HTERT RPE-1 (cell line): ENCODE data around the gene PTPRM.

Source experiments
- in situ Hi-C: fragments of 300-500 bp; cut with MboI; formaldehyde crosslinking; loops from 4 replicates; pipeline ENCODE4 v1.14.3; 2020; ENCODE audit warnings: low sequenced_read_pairs

The PTPRM gene

DNA sequence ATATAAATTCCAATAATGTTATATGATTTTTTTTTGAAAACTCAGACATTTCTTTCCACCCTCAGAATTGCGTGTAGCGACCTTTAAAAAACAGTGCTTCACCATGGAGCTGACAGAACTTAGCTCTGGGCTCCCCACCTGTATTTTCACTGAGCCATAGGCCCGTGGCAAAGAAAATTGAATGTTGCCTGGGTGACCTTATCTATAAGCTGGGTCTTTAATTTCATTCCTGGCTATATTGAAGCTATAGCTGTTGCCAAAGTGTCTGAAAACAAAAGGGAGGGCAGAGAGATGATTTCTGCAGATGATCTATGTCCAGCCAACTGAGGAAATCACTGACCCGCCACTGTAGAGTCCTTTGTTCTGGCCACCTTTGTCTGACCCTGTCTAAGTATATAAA, 411.7 kb downstream of the PTPRM start:
- in situ Hi-C loops = no loop called here

GRCh38 chr18:7979714-7980113, 412.6 kb downstream of the PTPRM start:
- in situ Hi-C loops = no loop called here

GRCh38 chr18:7980136-7980535, 413.0 kb downstream of the PTPRM start:
- in situ Hi-C loops = no loop called here

GRCh38 chr18:7980656-7981055, 413.5 kb downstream of the PTPRM start:
- in situ Hi-C loops = no loop called here

DNA sequence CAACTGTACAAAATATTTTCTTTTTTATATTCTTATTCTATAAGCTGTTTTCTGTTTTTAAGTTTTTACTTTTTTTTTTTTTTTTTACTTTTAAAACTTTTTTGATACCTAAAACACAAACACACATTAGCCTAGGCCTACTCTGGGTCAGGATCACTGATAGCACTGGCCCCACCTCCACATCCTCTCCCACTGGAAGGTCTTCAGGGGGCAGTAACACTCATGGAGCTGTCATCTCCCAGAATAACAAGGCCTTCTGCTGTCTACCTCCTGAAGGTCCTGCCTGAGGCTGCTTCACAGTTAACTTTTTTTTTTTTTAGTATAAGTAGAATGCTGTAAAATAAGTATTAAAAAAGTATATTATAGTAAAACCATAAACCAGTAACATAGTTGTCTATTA, 415.1 kb downstream of the PTPRM start:
- in situ Hi-C loops = no loop called here

- in situ Hi-C loops = no loop called here
Observed at GRCh38 chr18:7987284-7987976, 420.3 kb downstream of the PTPRM start.

GRCh38 chr18:7990670-7991069, 423.6 kb downstream of the PTPRM start:
- in situ Hi-C loops = no loop called here

DNA sequence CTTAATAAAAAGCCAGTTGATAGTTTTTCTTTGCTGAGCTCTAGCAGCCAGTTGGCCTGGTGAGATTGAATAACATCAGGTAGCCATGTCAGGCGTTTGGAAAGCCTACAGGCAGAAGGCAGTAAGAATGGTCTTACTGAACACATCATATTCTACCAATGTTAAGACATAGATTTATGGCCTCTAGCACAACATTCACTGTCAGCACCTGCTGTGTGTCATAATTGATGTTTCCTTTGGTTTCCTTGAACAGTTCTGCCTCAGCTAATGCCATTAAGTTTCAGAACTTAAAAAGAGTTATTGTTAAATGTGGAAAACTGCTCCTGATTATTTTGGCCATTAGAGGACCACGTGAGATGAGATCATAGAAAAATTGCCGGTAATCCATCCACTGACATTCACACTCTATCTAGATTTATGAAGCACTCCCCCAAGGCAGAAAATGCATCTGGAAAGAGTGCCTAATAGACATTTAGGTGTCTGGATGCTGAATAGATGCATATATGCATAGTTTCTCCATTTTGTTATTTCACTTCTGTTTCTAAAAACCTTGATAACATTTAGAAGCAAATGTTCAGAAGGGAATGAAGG, 434.7 kb downstream of the PTPRM start:
- in situ Hi-C loops = no loop called here

GRCh38 chr18:8003878-8004675, 437.0 kb downstream of the PTPRM start:
- in situ Hi-C loops = no loop called here

DNA sequence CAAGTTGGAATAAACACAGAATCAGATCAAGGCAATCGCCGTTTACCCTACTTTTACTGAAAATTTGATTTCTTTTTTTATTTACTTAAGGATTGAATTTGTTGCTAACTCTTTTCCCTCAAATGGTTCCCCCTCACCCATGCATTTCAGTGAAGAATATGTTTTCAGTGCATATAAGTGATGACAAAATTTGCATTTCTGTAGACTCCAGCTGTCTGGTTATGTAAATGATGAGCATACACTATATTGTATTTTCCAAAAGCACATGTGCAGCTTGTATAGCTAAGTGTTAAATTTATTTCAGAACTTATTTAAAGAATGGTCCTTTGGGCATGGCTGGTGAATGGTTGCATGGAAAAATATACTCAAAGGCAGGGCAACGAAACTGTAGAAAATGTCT, 437.7 kb downstream of the PTPRM start:
- in situ Hi-C loops = no loop called here

- in situ Hi-C loops = no loop called here
Observed at GRCh38 chr18:8005870-8006569, 438.9 kb downstream of the PTPRM start.

- in situ Hi-C loops = no loop called here
Observed at GRCh38 chr18:8006979-8007378, 439.9 kb downstream of the PTPRM start.

DNA sequence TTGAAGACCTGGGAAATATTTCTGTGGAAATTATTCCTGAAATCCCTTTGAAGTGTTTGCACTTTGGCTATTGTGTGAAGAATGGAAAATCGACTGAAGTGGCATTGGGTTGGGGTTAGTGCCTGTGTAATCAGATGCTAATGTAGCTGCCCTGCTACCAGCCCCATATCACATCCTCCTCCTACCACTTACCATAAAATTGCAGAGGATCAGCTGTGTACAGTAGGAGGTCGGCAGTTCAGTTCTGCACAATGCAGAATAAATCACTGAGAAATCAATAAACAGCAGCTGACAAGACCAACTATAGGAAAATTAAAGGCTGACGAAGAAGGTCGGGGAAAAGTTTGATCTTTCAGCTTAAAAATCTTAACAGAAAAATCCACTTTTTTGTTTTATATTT, 440.9 kb downstream of the PTPRM start:
- in situ Hi-C loops = no loop called here

GRCh38 chr18:8011361-8011760, 444.2 kb downstream of the PTPRM start:
- in situ Hi-C loops = no loop called here

- in situ Hi-C loops = no loop called here
Observed at GRCh38 chr18:8011906-8012305, 444.8 kb downstream of the PTPRM start.

- in situ Hi-C loops = no loop called here
Observed at GRCh38 chr18:8018701-8019331, 451.7 kb downstream of the PTPRM start.

DNA sequence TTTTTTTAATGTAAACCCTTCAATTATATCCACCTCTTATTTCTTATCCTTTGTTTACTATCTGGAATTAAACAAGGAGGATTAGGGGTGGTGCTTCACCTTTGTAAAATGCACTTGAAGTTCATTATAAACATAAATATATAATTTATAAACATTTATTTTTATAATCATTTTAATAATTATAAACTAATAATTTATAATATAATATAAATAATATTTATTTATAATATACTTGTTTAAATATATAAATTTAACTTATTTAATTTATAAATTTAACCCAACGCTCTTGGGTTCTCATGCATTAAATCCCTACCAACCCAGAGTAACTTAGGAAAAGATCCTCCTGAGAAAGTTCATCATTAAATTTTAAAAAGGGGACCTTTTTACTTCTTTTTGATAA, 452.5 kb downstream of the PTPRM start:
- in situ Hi-C loops = no loop called here

DNA sequence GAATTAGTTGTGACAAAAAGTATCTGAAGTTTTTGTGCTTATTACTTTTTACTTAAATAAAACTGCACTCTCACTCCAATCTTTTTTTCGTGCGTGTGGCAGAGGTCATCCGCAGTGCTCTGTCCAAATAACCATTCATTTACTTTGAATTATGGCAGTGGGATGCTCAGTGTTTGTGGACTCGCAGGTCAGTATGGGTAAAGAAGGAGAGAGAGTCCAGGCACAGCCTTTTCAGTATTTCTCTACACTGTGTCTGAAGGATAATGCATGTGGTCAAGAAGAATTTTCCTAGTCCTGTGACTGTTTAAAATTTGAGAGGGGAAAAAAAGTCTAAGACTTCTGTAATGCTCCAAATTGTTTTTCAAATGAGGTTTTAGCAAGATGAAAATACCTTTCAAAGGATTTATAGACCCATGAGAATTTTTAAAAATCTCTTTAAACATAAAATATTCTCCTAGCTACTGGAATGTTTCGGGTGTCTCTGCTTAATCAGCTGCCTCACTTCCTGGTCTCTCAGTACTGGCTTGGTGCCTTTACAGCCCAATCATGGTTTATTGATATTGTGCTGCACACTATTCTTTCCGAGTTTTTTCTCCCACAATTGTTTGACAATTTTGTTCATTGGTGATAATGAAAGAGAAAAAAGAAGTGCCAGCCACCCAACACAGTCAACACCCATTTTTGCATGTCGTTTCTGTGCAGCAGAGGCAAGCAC, 453.2 kb downstream of the PTPRM start:
- in situ Hi-C loops = no loop called here

DNA sequence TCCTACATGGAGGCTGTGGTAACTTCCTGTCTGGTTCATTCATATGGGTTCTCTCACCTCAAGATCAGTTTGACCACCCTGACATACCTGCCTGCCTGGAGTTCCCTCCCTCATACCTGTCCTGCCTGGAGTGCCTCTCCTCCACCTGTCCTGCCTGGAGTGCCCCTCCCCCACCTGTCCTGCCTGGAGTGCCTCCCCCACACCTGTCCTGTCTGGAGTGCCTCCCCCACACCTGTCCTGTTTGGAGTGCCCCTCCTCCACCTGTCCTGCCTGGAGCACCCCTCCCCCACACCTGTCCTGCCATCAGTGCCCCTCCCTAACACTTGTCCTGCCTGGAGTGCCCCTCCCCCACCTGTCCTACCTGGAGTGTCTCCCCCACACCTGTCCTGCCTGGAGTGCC, 461.9 kb downstream of the PTPRM start:
- in situ Hi-C loops = no loop called here

DNA sequence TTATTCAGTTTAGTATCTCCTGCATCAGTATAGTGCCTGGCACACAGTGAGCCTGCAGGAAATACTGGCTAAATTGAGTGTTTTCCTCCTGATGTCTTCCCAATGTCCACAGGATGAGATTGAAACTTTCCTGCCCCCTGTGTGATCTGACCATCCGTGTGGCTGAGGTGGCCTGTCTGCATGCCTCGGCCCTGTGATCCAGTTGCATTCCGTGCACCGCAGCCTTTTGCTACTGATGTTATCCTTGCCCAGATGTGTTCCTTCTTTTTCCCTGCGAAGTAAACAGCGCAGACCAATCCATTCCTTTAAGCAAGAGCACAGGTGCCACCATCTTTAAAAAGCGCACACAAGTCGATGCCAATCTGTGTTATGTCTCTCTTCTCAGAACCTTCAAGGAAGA, 462.6 kb downstream of the PTPRM start:
- in situ Hi-C loops = no loop called here
